ENCODE results near the gene BOLA1. TPM values are rescaled to one million over a fixed set of nuclear protein-coding genes. Genes with fewer than 3 reads are reported as not detected.
A peak's percentile ranks its signal among the peaks of the same experiment; 100 is the strongest.

BOLA1 gene
- total RNA-seq, 1 donor from 2014 or later: 12.1 TPM

- no peak for DNase-seq (ENCODE audit: low spot score, unreplicated experiment)
- no peaks in the 10 kb centered on the region for H3K9me3 Mint-ChIP-seq (ENCODE audit: low read depth)
- peaks cover 32% of the 10 kb centered on the region for H3K4me1 Mint-ChIP-seq (ENCODE audit: low read depth)
- H3K4me3 Mint-ChIP-seq (ENCODE audit: low read depth): no peak overlapping the region
- TF ChIP-seq CTCF (IDR thresholded peaks at IDR 0.05; ENCODE audit: unreplicated experiment): no peak
- peaks cover 11% of the 10 kb centered on the region for H3K36me3 Mint-ChIP-seq (ENCODE audit: insufficient read depth)
- peaks cover 9% of the 10 kb centered on the region for H3K27me3 Mint-ChIP-seq
- peak overlapping the region; percentile 11 for H3K27ac Mint-ChIP-seq
Measured at GRCh38 chr1:149940427-149940826, 41.1 kb downstream of the BOLA1 start.

GRCh38 chr1:149942207-149942606 lies 42.8 kb downstream of the BOLA1 start:
- no peak for DNase-seq (ENCODE audit: low spot score, unreplicated experiment)
- TF ChIP-seq CTCF (IDR thresholded peaks at IDR 0.05; ENCODE audit: unreplicated experiment): peak; percentile 52
- Mint-ChIP-seq H3K9me3 (ENCODE audit: low read depth) (no peaks in the 10 kb centered on the region), H3K4me3 (ENCODE audit: low read depth) (no peak overlapping the region), H3K36me3 (ENCODE audit: insufficient read depth) (peaks cover 15% of the 10 kb centered on the region), H3K27ac (no peak overlapping the region), H3K4me1 (ENCODE audit: low read depth) (peaks cover 15% of the 10 kb centered on the region), H3K27me3 (peaks cover 2% of the 10 kb centered on the region)

GRCh38 chr1:149942885-149943284 lies 43.5 kb downstream of the BOLA1 start:
- Mint-ChIP-seq H3K36me3 (ENCODE audit: insufficient read depth) (peaks cover 18% of the 10 kb centered on the region), H3K27me3 (no peaks in the 10 kb centered on the region), H3K9me3 (ENCODE audit: low read depth) (no peaks in the 10 kb centered on the region), H3K27ac (no peak overlapping the region), H3K4me1 (ENCODE audit: low read depth) (peaks cover 9% of the 10 kb centered on the region), H3K4me3 (ENCODE audit: low read depth) (no peak overlapping the region)
- TF ChIP-seq CTCF (IDR thresholded peaks at IDR 0.05; ENCODE audit: unreplicated experiment): no peak
- DNase-seq (ENCODE audit: low spot score, unreplicated experiment): no peak

GRCh38 chr1:149945206-149945605 lies 45.8 kb downstream of the BOLA1 start:
- DNase-seq (ENCODE audit: low spot score, unreplicated experiment): no peak
- no peak for TF ChIP-seq CTCF (IDR thresholded peaks at IDR 0.05; ENCODE audit: unreplicated experiment)
- H3K4me1 Mint-ChIP-seq (ENCODE audit: low read depth): no peaks in the 10 kb centered on the region
- no peaks in the 10 kb centered on the region for H3K9me3 Mint-ChIP-seq (ENCODE audit: low read depth)
- no peak overlapping the region for H3K27ac Mint-ChIP-seq
- H3K27me3 Mint-ChIP-seq: no peaks in the 10 kb centered on the region
- H3K4me3 Mint-ChIP-seq (ENCODE audit: low read depth): no peak overlapping the region
- peaks cover 23% of the 10 kb centered on the region for H3K36me3 Mint-ChIP-seq (ENCODE audit: insufficient read depth)

- no peak for DNase-seq (ENCODE audit: low spot score, unreplicated experiment)
- Mint-ChIP-seq H3K36me3 (ENCODE audit: insufficient read depth) (peaks cover 36% of the 10 kb centered on the region), H3K4me3 (ENCODE audit: low read depth) (no peak overlapping the region), H3K27ac (peak overlapping the region; percentile 13), H3K4me1 (ENCODE audit: low read depth) (no peaks in the 10 kb centered on the region), H3K27me3 (no peaks in the 10 kb centered on the region), H3K9me3 (ENCODE audit: low read depth) (peaks cover 5% of the 10 kb centered on the region)
- TF ChIP-seq CTCF (IDR thresholded peaks at IDR 0.05; ENCODE audit: unreplicated experiment): no peak
Measured at GRCh38 chr1:149949911-149950310, 50.5 kb downstream of the BOLA1 start.

Other genes with a start within 250 kb of the BOLA1 start
- gene FCGR1A, start 116.9 kb upstream of the BOLA1 start, total RNA-seq: not detected in 2 replicates
- 16.9 and 21.8 TPM in 2 replicates for gene SV2A, start 18.3 kb downstream of the BOLA1 start, total RNA-seq
- 67.5 and 72.8 TPM in 2 replicates for gene SF3B4, start 28.2 kb downstream of the BOLA1 start, total RNA-seq
- gene MTMR11, start 37.3 kb downstream of the BOLA1 start, total RNA-seq: 8.5 and 10.6 TPM in 2 replicates
- 29.1 and 30.3 TPM in 2 replicates for gene OTUD7B, start 111.2 kb downstream of the BOLA1 start, total RNA-seq
- gene VPS45, start 168.2 kb downstream of the BOLA1 start, total RNA-seq: 53.0 and 58.1 TPM in 2 replicates